ENCODE measurements around the gene STS.

STS gene, protein sequence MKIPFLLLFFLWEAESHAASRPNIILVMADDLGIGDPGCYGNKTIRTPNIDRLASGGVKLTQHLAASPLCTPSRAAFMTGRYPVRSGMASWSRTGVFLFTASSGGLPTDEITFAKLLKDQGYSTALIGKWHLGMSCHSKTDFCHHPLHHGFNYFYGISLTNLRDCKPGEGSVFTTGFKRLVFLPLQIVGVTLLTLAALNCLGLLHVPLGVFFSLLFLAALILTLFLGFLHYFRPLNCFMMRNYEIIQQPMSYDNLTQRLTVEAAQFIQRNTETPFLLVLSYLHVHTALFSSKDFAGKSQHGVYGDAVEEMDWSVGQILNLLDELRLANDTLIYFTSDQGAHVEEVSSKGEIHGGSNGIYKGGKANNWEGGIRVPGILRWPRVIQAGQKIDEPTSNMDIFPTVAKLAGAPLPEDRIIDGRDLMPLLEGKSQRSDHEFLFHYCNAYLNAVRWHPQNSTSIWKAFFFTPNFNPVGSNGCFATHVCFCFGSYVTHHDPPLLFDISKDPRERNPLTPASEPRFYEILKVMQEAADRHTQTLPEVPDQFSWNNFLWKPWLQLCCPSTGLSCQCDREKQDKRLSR

GRCh38 chrX:7147413-7147977 lies at the start of gene STS:
STS (plus strand) TSS chrX:7147712; CDS start chrX:7253200, 105,488 bp downstream.
- peak; percentile 30 to 72 for DNase-seq

DNA sequence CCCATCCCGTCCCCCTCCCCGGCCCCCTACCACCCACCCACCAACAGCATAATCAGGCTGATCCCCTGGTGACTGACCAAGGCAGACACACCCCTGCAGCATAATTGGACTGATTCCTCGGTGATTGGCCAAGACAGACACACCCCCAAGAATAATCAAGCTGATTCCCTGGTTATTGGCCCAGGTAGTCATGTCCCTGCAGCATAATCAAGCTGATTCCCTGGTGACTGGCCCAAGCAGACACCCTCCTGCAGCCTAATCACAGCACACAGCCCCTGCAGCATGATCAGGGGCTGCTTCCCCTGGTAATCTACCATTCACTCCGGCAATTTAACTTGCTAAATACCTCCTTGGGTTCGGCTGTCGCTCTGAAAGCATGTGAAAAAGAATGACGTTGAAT lies 47.5 kb upstream of the STS start:
- DNase-seq: no peak

DNA sequence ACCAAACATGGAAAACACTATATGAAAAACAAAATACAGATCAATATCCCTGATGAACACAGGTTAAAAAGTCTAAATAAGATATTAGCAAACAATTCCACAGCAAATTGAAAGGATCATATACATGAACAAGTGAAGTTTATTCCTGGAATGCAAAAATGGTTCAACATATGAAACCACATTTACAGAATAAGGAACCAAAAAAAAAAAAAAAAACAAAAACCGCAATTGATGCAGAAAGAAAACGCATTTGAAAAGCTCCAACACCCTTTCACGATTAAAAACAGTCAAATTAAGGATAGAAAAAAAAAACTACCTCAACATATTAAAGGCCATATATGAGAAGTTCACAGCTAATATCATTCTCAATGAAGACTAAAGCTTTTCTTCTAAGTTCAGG lies 45.4 kb upstream of the STS start:
- DNase-seq: no peak

DNA sequence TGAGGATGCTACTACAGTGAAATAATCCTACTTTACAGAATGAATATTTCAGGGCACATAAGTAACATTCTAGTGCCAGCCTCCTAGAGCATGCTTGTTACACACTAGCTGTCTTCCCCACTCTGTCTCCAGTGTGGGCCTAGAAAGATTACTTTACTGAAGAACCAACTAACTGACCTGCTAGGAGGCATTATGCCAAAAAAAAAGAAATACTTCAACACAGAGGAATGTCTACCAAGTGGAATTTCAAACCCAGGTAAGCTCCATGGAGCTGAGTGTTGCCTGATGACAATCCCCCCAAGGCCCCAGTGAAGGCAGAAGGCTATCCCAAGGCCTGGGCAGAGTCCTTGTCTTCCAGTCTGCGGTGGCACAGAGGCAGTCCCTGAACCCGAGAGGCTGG lies 40.9 kb upstream of the STS start:
- DNase-seq: no peak

DNA sequence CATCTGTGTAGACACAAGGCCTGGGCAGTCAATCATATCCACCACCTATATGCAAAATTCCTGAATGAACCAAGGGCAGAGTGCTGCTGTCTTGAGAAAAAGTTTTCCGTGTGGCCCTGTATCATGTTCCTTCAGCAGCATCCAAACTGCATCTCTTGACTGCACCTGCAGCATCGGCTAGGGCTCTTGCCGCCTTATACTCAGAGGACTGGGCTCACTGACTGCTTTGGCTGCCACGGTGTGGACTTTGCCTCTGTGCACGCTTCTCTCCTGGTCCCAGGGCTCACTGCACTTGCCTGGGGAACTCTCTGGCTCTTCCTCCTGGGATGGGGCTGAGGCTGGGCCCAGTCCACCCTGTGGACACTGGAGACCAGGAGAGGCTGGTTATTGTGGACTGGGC lies 39.5 kb upstream of the STS start:
- DNase-seq: no peak

DNA sequence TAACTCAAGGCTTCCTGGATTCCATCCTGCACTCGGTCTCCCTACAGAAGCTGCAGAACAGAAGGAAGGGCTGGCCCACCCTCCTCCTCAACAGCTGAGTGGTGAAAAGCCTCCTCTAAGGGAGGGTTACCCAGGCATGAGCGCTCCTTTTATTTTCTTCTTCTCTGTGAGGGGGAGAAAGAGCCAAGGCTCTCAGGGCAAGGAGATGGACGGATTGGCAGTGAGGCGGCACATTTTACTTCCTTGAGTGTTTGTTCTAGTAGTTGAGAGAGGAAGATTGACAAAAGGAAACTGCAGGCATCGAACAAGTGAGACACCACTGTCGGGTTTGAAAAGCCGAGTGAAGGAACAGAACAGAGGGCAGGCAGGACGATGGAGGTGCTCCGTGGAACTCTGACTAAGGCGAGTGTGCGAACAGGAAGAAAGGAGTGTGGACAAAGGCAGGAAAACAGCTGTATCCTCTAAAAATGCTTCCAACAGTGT lies 38.4 kb upstream of the STS start:
- DNase-seq: no peak

- DNase-seq: no peak
These were observed 37.4 kb upstream of the STS start for GRCh38 chrX:7109838-7110793.

- DNase-seq: no peak
These were observed 36.7 kb upstream of the STS start for GRCh38 chrX:7110821-7111276.

GRCh38 chrX:7111518-7111917 lies 36.0 kb upstream of the STS start:
- peak; percentile 55 to 81 for DNase-seq

DNA sequence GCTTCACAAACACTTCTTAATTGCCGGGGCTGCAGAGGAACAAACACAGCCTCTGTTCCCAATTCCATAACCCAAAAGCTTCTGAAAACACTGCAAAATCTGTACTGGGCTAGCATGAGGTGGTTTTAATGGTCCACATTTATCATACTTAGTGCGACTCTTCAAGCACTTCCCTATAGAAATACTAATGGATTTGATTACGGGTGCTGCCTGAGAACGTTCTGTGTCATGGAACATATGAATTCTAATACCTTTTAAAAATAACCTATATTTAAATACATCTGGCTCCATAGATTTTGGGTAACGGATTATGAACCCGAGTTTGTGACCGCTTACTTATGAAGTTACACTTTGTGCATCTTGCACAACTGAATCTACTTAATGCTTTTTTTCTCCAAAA lies 35.4 kb upstream of the STS start:
- DNase-seq: peak; percentile 66 to 92

GRCh38 chrX:7115557-7115956 lies 32.0 kb upstream of the STS start:
- no peak for DNase-seq

DNA sequence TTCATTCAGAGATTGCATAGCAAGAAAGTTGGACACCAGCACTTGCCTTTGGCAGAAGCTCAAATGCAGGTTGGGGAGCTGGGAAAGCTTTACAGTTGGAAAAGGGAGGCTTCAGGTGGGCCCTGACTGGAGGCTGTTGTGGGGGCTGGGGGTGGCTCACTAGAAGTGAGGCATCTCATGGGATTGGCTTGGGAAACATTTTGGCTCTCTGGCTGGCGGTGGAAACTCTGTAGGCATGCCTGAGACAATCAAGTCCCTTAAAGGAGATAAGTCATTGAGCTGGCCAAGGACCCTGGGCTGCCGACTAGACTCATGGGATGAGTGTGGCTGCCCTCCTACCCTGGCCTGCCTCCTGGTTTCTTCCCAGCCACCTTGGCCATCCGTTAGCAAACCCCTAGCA lies 31.4 kb upstream of the STS start:
- no peak for DNase-seq

- DNase-seq: no peak
These were observed 29.9 kb upstream of the STS start for GRCh38 chrX:7117587-7117986.

DNA sequence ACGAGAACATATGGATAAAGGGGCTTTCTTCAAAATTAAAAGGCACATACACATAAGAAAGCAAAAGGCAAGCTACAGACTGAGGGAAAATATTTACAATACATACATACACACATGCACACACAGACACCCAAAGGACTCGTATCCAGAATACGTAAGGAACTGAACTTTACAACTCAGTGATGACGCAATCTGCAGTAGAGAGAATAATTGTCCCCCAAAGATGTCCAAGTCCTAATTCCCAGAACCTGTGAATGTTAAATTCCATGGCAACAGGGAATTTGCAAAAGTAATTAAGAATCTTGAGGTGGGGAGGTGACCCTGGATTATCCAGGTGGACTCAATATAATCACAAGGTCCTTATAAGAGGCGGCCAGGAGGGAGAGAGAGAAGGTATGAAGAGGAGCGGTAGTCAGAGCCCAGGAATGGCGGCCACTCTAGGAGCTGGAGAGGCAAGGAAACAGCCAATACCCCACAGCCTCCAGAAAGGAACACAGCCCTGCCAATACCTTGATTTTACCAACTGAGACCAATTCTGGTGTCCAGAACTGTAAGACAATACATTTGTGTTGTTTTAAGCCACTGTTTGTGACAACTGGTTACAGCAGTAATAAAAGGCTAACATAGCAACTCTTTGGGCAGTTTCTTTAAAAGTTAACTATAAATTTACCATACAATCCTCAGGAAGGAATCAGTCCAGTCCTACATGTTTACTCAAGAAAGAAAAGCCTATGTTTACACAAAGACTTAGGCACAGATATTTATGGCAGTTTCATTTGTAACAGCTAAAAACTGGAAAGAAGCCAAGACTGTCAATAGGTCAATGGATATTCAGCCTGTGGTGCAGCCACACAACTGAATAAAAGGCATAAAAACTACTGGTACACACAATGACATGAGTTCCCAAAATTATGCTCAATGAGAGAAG lies 27.3 kb upstream of the STS start:
- peak; percentile 24 to 74 for DNase-seq

- DNase-seq: no peak
These were observed 26.7 kb upstream of the STS start for GRCh38 chrX:7120878-7121219.

- no peak for DNase-seq
These were observed 20.5 kb upstream of the STS start for GRCh38 chrX:7127056-7127455.

GRCh38 chrX:7131621-7132020 lies 15.9 kb upstream of the STS start:
- DNase-seq: no peak

- peak; percentile 34 to 70 for DNase-seq
These were observed 15.0 kb upstream of the STS start for GRCh38 chrX:7132335-7133049.

GRCh38 chrX:7133050-7133440 lies 14.5 kb upstream of the STS start:
- no peak for DNase-seq

DNA sequence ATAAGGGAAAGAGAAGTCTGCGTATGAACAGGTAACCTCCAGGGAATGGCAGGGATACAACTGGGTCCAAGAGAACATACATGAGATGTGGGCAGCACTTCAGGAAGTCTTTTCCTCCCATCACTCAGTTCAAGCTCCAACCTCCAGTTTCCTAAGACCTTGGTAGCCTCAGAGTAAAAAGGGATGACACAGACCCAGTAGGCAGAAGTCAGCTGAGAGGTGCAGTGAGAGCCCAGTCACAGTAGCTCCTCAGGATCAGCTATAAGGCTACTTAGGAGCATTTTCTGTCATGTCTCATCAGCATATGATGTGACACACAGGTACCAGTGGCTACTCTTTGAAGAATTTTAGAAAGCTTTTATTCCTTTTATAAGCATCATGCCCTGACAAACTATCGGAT lies 12.5 kb upstream of the STS start:
- DNase-seq: no peak

Measured in NCI-H2081 (cell line).